HepG2 (cell line): ENCODE measurements around the gene POGLUT3. TPM values are rescaled to one million over a fixed set of nuclear protein-coding genes. Genes with fewer than 3 reads are reported as not detected.

Experiments used
- DZIP1 ChIP-seq: sonication (generic); formaldehyde crosslinking; IDR thresholded peaks from 2 replicates; pipeline ENCODE4 v1.5.0; 2020; ENCODE audit warnings: mild to moderate bottlenecking, missing genetic modification reagents
- HOXA5 ChIP-seq: sonication (generic); formaldehyde crosslinking; IDR thresholded peaks from 2 replicates; pipeline ENCODE4 v1.4.0; 2020; ENCODE audit warnings: missing genetic modification reagents
- NR2C2 ChIP-seq: sonication (generic); formaldehyde crosslinking; IDR thresholded peaks from 2 replicates; pipeline ENCODE4 v1.4.0; 2020; ENCODE audit warnings: missing genetic modification reagents, mild to moderate bottlenecking, moderate library complexity, borderline replicate concordance
- SNRNP70 ChIP-seq: fragments of 200-400 bp; formaldehyde crosslinking; IDR thresholded peaks from 2 replicates; pipeline ENCODE4 v1.6.1; 2017; ENCODE audit warnings: mild to moderate bottlenecking, low read depth, low read length, moderate library complexity
- TBX2 ChIP-seq: sonication (generic); formaldehyde crosslinking; IDR thresholded peaks from 2 replicates; pipeline ENCODE4 v1.5.0; 2020; ENCODE audit warnings: missing genetic modification reagents, mild to moderate bottlenecking, borderline replicate concordance
- TCF7L2 ChIP-seq: IDR thresholded peaks from 2 replicates; pipeline ENCODE4 v1.6.1; 2011; ENCODE audit warnings: mild to moderate bottlenecking, low read depth, low read length, moderate library complexity
- ZBTB26 ChIP-seq: IDR thresholded peaks from 2 replicates; pipeline ENCODE4 v1.6.1; 2016; ENCODE audit warnings: missing compliant biosample characterization, missing genetic modification reagents, borderline replicate concordance
- ZKSCAN1 ChIP-seq: fragments of 150-350 bp; IDR thresholded peaks from 2 replicates; pipeline ENCODE4 v1.6.1; 2014; ENCODE audit warnings: low read length
- ZNF275 ChIP-seq: sonication (generic); formaldehyde crosslinking; IDR thresholded peaks from 2 replicates; pipeline ENCODE4 v1.8.0; 2022; ENCODE audit warnings: missing genetic modification reagents, mild to moderate bottlenecking, inconsistent platforms, borderline replicate concordance
- ZNF652 ChIP-seq: IDR thresholded peaks from 2 replicates; pipeline ENCODE4 v1.6.1; 2016; ENCODE audit warnings: low read depth, borderline replicate concordance
- ZNF792 ChIP-seq: IDR thresholded peaks from 2 replicates; pipeline ENCODE4 v1.6.1; 2016
- polyA plus RNA-seq, 8 experiments: library from polyadenylated mRNA; depleted of rRNA in 3 of 8; stranded (reverse) in 7 of 8; unstranded in 1 of 8; fragments of >200 nt; fragmentation: Illumina TruSeq in 4 of 8; extraction: Trizol in 4 of 8; gene quantifications; 2 replicates each; pipeline versions ENCODE4 v1.2.1 to v1.2.3, GENCODE V29; 2011 to 2016; ENCODE audit warnings: low read depth in 4 of 8, missing spikeins in 1 of 8, mixed read lengths in 1 of 8; ENCODE audit not compliant: insufficient read depth in 1 of 8
- total RNA-seq, 5 experiments: library from RNA; depleted of rRNA; stranded (reverse); fragments of >200 nt; fragmentation: Illumina TruSeq; extraction: Trizol; gene quantifications; 2 replicates each; pipeline ENCODE4 v1.2.3, GENCODE V29; 2016; ENCODE audit warnings: low read depth in 1 of 5

The POGLUT3 gene
- total and polyA plus RNA-seq, 2 of the 13 experiments (the other 11 are each of a cell fraction or from before 2014, with no cell fraction given), result 14.3 to 22.0 TPM

- TF ChIP-seq ZKSCAN1 (no peak), ZNF275 (CRISPR knock-in tag) (no peak), SNRNP70 (no peak), ZNF792 (CRISPR knock-in tag) (peak; percentile 45; the same call in 1 of the 2 replicates), ZNF652 (no peak), TCF7L2 (no peak), NR2C2 (0 out of 2 replicates have a peak, but pooled peaks have one; percentile 9), ZBTB26 (CRISPR knock-in tag) (no peak), TBX2 (CRISPR knock-in tag) (no peak), HOXA5 (CRISPR knock-in tag) (0 out of 2 replicates have a peak, but pooled peaks have one; percentile 50), DZIP1 (CRISPR knock-in tag) (no peak)
These were observed at the start of gene POGLUT3 (continued) for GRCh38 chr11:108498046-108498815.
